Vagina (tissue), 2 donors: ENCODE measurements around the gene SAP30BP. TPM values are rescaled to one million over a fixed set of nuclear protein-coding genes. Genes with fewer than 3 reads are reported as not detected.

Experiments
- DNase-seq, 2 donors: peaks; one replicate each; pipeline ENCODE4 v3.0.0-alpha.2; 2017; ENCODE audit errors: extremely low spot score in 2 of 2
- H3K27ac ChIP-seq: fragments of 200-600 bp; sonication (generic); one replicate; pipeline ENCODE4 v1.5.1; 2019
- H3K27me3 ChIP-seq: fragments of 200-600 bp; sonication (generic); one replicate; pipeline ENCODE4 v1.5.1; 2019
- H3K36me3 ChIP-seq, 2 donors: fragments of 200-600 bp; sonication (generic); one replicate each; pipeline ENCODE4 v1.5.1; 2017 to 2019
- H3K4me1 ChIP-seq: fragments of 200-600 bp; sonication (generic); one replicate; pipeline ENCODE4 v1.5.1; 2019
- H3K4me3 ChIP-seq, 2 donors: fragments of 200-600 bp; sonication (generic); 1 replicate in 1 of 2; 2 replicates in 1 of 2; pipeline ENCODE4 v1.5.1; 2016 to 2019
- H3K9me3 ChIP-seq: fragments of 200-600 bp; sonication (generic); one replicate; pipeline ENCODE4 v1.5.1; 2019
- POLR2A ChIP-seq, 2 donors: fragments of 450-650 bp; IDR thresholded peaks; one replicate each; pipeline ENCODE4 v1.6.1; 2017; ENCODE audit warnings: antibody characterized with exemption in 2 of 2, mild to moderate bottlenecking in 2 of 2, moderate library complexity in 2 of 2
- POLR2AphosphoS5 ChIP-seq, 2 donors: sonication (generic); formaldehyde crosslinking; IDR thresholded peaks; one replicate each; pipeline ENCODE4 v1.9.0; 2017; ENCODE audit warnings: antibody characterized with exemption in 2 of 2, mild to moderate bottlenecking in 2 of 2, low read depth in 1 of 2; ENCODE audit not compliant: insufficient read depth in 1 of 2
- intact Hi-C: fragments of 100-400 bp; cut with DNase I; formaldehyde crosslinking; loops from one replicate; pipeline ENCODE4 v1.15.1; 2023
- total RNA-seq: library from RNA; depleted of rRNA; stranded (reverse); fragments of >200 nt; gene quantifications from one replicate; pipeline ENCODE4 v1.2.3, GENCODE V29; 2016
- TF ChIP-seq, protein P1 (sequence below), 3 experiments: fragments of 450-650 bp in 2 of 3; fragments of 200-600 bp in 1 of 3; sonication (generic) in 1 of 3; IDR thresholded peaks; one replicate each; pipeline ENCODE4 v1.5.1; 2017 to 2019; ENCODE audit warnings: antibody characterized with exemption in 3 of 3, mild to moderate bottlenecking in 2 of 3, moderate library complexity in 2 of 3

The SAP30BP gene
- total RNA-seq, 1 donor from 2014 or later = 79.1 TPM

DNA sequence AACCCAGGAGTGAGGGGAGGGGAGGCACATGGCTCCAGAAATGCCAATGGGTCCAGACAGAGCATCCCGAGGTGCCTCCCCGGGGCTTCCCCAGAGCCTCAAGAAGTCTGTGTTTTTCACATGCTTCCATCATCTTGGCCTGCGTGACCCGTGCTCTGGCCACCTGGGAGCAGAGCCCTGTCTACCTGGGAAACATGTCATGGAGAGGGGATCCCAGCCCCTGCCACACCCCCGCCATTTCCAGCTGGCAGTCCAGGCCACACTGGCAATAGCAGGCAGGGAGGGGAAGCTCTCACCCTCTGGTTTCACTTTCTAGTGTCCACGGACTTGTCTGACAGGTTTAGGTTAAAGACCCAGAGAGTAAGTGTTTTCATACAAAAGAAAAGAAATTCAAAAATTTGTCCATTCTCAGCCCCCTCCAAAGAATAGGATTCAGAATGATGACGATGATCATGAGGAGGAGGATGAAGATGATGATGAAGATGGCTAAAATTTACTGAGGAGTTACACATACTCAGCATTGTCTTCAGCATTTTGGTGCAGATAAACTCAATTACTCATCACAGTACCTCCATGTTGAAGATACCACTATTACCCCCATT is 24.9 kb upstream of the SAP30BP start:
- Histone ChIP-seq H3K27ac (peak overlapping the region; percentile 54), H3K4me1 (peaks cover 35% of the 10 kb centered on the region), H3K9me3 (no peaks in the 10 kb centered on the region), H3K4me3 (no peak overlapping the region), H3K27me3 (no peaks in the 10 kb centered on the region), H3K36me3 (no peaks in the 10 kb centered on the region)
- intact Hi-C loops = no loop called here
- TF ChIP-seq, protein P1, sequence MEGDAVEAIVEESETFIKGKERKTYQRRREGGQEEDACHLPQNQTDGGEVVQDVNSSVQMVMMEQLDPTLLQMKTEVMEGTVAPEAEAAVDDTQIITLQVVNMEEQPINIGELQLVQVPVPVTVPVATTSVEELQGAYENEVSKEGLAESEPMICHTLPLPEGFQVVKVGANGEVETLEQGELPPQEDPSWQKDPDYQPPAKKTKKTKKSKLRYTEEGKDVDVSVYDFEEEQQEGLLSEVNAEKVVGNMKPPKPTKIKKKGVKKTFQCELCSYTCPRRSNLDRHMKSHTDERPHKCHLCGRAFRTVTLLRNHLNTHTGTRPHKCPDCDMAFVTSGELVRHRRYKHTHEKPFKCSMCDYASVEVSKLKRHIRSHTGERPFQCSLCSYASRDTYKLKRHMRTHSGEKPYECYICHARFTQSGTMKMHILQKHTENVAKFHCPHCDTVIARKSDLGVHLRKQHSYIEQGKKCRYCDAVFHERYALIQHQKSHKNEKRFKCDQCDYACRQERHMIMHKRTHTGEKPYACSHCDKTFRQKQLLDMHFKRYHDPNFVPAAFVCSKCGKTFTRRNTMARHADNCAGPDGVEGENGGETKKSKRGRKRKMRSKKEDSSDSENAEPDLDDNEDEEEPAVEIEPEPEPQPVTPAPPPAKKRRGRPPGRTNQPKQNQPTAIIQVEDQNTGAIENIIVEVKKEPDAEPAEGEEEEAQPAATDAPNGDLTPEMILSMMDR (IDR thresholded peaks at IDR 0.05) = no peak
- TF ChIP-seq POLR2A (IDR thresholded peaks at IDR 0.05) (no peak), POLR2AphosphoS5 (IDR thresholded peaks at IDR 0.05; ENCODE audit: insufficient read depth in 1 of 2, low read depth in 1 of 2) (no peak)
- DNase-seq = no peak

DNA sequence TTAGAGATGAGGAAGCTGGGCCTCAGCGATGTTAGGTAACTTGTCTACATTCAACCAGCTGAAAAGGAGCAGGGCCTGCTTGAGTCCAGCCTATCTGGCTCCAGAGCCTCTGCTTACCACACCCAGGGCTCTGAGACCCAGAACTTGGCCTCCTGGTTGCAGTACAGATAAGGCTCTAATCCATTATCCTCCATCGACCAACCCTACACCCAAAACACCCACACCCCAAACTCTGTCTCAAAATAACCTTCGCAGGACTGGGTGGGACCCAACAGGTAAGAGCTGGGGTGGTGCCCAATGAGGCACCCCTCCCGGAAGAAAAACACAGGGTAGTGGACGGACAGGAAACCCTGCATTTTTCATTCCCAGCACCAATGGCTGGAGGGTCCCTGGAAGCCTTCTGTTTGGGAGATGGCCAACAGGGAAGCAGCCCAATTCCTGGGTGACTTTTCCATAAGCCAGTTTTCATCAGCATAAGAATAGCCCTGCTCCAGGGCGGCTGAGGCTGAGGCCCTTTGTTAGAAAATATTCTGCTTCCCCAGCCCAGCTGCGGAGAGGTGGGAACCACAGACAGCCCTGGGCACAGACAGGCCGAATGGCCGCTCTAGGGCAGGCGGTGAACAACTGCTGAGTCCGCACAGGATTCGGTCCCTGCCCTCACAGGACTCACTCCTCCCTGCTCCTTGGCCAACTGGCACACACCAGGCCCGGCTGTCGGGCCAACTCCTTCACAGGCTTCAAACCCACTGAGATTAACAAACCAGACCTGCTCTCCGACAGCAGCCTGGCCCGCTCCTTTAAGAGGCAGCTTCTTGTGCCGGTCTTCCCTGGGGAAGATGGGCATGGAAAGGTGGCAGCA is 24.1 kb upstream of the SAP30BP start:
- DNase-seq = no peak
- intact Hi-C loops = no loop called here
- Histone ChIP-seq H3K27me3 (no peaks in the 10 kb centered on the region), H3K9me3 (no peaks in the 10 kb centered on the region), H3K4me3 (no peak overlapping the region), H3K4me1 (peaks cover 35% of the 10 kb centered on the region), H3K27ac (peak overlapping the region; percentile 54), H3K36me3 (no peaks in the 10 kb centered on the region)
- no peak for TF ChIP-seq POLR2A (IDR thresholded peaks at IDR 0.05)
- TF ChIP-seq, protein P1 (IDR thresholded peaks at IDR 0.05) = no peak
- TF ChIP-seq POLR2AphosphoS5 (IDR thresholded peaks at IDR 0.05; ENCODE audit: insufficient read depth in 1 of 2, low read depth in 1 of 2) = no peak

DNA sequence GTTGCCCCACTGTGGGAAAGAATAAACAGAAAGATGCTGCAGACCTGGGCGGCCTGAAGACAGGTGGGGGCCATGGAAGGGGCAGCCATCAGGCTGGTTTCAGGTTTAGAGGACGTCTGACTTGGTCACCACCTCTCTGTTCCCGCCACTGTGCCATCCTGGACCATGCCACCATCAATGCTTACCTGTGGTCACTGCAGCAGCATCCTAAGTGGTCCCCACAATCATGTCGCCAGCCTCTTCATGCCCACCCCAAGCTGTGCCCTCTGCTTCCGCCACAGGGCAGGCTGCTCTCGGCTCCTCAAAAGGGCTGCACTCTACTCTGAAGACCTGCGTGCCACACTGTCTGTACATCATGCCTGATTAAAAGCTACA is 23.5 kb upstream of the SAP30BP start:
- TF ChIP-seq POLR2A (IDR thresholded peaks at IDR 0.05) = no peak
- TF ChIP-seq, protein P1 (IDR thresholded peaks at IDR 0.05) = no peak
- no peak for TF ChIP-seq POLR2AphosphoS5 (IDR thresholded peaks at IDR 0.05; ENCODE audit: insufficient read depth in 1 of 2, low read depth in 1 of 2)
- Histone ChIP-seq H3K4me1 (peaks cover 35% of the 10 kb centered on the region), H3K27me3 (no peaks in the 10 kb centered on the region), H3K36me3 (no peaks in the 10 kb centered on the region), H3K9me3 (no peaks in the 10 kb centered on the region), H3K27ac (peak overlapping the region; percentile 50), H3K4me3 (no peak overlapping the region)
- no peak for DNase-seq
- intact Hi-C loops = no loop called here

DNA sequence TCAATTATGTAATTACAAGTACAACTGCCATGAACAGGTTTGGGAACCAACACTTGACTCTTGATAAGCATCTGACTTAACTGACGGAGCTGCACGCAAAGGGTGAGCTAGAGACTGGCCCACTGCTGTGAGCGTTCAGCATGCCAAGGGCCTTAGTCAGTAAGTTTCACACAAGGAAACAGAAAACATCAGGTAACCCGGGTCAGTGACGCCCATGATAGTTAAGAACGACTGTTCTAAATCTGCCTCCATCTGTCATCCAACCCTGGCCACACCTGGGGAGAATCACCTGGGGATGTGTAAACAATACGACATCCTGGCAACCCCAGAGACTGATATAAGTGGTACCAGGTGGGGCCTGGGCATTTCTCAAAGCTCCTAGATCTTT is 21.6 kb upstream of the SAP30BP start:
- no peak for DNase-seq
- Histone ChIP-seq H3K9me3 (no peaks in the 10 kb centered on the region), H3K36me3 (peaks cover 0 to 18% of the 10 kb centered on the region in 2 donors), H3K27ac (peak overlapping the region; percentile 54), H3K4me1 (peaks cover 35% of the 10 kb centered on the region), H3K4me3 (no peak overlapping the region), H3K27me3 (no peaks in the 10 kb centered on the region)
- intact Hi-C loops = no loop called here
- no peak for TF ChIP-seq POLR2A (IDR thresholded peaks at IDR 0.05)
- TF ChIP-seq, protein P1 (IDR thresholded peaks at IDR 0.05) = no peak
- no peak for TF ChIP-seq POLR2AphosphoS5 (IDR thresholded peaks at IDR 0.05; ENCODE audit: insufficient read depth in 1 of 2, low read depth in 1 of 2)
